ENCODE measurements around the gene MAP2K6.

The MAP2K6 gene

DNA sequence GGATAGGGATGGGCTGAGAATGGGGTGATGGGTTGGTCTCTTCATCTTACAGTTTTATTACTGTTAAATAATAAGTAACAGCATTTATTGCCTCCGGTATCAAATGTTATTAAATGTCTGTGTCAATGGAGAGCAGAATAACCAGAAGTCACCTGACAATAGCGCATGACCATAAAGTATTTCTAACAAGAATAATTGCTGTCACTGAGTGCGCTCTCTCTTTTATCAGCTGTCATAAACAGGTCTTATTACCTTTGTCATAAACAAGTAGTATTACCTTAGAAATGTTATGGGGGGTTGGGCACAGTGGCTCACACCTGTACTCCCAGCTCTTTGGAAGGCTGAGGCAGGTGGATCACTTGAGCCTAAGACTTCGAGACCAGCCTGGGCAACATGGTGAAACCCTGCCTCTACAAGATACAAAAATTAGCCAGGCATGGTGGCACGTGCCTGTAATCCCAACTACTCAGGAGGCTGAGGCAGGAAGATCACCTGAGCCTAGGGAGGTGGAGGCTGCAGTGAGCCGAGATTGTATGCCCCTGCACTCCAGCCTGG lies 120.6 kb downstream of the MAP2K6 start:
- no peak for DNase-seq (ENCODE audit: low spot score)

DNA sequence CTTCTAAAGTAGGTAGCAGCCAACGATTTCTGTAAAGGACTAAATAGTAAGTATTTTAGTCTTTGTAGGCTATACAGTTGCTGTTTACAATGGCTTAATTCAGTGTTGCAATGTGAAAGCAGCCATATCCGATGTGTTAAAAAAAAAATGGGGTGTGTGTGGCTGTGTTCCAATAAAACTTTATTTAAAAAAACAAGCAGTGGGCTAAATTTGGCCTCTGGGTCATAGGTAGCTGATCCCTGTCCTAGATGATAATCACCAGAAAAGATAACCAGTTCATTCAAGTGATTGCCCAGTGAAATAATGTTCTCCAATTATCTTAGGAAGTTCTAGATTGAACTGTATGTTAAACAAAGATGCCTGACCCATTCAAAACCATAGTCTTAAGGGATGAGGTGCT lies 124.3 kb downstream of the MAP2K6 start:
- DNase-seq (ENCODE audit: low spot score), result no peak

DNA sequence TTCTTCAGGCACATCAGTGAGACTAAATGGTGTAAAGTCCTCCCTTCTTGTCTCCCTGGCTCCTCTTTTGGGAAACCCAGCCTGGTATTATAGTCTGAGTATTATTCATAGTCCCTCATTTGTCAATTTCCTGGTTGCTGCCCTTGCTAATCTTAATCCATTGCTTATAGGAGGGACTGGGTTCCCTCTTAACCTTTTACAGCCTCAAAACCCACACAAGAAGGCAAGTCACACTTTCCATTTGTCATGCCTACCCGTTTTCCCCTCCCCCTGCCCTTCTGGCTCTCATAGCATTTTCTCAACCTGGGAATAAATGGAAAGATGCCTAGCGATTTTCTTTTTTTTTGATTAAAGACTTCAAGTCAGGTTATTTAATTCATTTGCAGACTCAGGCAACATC lies 124.8 kb downstream of the MAP2K6 start:
- DNase-seq (ENCODE audit: low spot score), result no peak

DNA sequence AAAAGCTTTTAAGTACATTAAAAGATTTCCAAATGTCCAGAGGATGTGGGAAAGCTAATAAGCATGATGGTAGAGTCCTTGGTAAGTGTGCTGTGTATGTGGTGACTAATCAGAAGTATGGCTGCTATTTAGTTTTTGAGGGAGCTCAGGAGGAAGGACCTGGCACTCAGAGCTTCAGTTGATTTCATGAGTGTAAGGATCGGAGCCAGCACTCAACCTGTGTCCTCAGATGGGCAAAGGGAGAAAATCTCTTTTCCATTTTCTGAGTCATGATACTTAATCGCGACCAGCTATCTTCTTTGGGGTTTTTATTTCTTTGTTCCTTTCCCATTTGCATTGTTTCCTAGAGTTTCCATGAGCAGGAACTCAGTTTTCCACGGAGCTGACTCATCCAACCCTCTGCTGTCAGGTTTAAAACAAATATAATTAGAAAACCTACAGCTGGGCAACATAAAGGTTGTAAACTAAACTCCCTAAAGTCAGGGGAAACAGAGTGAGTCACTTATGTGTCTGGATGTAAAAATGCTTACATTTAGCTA lies 125.4 kb downstream of the MAP2K6 start:
- DNase-seq (ENCODE audit: low spot score), result no peak

DNA sequence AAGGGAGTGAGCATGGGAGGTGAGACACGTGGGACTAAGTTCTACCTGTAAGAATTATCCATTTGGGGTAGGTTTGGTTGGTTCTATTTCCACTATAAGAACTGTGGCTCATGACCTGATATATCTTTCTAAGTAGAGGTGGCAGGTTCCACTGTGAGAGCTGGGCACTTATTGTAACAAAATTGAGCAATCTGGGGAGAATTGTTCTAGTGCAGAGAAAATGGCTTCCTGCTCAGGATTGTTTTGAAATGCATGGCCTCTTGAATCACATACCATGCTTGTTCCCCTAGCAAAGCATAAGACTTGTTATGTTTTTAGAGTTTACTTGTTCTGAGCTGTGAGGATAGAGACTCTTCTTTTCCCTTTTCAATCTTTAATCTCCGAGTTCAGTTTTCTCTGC lies 125.9 kb downstream of the MAP2K6 start:
- no peak for DNase-seq (ENCODE audit: low spot score)

DNA sequence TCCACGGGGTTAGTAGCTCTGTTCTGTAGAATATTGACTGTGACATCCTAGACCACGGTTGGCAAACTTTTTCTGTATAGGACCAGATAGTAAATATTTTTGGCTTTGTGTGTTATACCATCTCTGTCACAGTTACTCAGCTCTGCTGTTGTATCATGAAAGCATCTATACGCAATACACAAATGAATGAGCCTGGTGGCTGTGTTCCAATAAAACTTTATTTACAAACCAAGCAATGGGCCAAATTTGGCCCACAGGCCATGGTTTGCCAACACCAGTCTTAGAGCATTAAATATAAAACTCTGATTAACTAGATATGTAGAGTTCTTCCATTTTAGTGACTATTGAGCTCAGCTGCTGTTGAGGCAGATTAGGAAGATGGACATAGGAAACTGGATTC lies 132.7 kb downstream of the MAP2K6 start:
- DNase-seq (ENCODE audit: low spot score), result no peak

DNA sequence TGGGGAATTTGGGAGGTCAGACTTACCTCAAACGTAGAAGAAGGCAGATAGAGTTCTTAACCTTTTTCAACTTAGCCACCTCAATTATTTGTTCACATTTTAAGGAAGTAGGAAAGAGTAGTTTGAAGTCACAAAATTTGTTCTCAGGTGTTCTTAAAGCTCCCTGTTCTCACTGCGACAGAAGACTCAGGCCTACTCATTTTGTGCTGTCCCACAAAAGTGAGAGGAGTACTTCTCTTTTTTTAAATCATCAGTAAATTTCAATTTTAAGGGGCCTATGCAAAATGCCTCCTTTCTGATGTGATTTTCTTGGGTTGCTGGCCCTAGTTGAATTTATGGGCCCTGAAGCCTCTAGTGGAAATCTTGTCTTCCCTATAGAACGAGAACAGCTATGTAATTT lies 133.4 kb downstream of the MAP2K6 start:
- no peak for DNase-seq (ENCODE audit: low spot score)

DNA sequence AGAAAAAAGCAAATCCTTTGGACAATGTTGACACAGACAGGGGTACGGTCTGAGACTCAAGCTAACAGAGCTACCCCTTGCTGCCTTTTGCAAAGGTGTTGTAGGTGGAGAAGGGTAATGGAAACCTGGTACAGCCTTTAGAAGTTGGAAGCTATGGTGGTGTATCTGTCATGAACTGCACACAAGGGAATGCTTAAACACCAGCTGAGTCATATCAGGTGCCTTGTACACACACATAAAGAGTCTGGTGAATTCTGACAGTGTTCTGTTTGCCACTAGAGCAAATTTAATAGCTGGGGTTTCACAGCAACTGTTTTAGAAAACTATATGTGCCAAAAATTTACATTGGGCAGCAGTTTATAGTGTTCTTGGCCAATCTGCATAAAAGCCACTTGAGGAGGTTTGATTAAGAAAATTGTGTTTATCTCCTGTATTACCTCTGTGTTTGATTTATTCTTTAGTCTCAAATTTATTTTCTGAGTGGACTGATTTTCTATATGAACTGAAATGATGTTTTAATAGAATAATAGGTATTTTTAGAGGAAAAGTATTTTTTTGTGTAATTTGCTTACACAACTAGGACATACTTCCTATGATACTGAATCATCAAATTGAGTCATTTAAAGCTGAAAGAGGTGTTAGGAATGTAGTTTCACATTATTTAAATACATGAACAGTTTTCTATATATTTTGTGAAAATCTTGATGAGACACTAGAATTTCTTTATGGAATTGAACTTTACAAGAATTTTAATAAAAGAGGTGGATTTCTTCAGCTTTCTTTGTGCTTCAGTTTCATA lies 136.9 kb downstream of the MAP2K6 start:
- no peak for DNase-seq (ENCODE audit: low spot score)

DNA sequence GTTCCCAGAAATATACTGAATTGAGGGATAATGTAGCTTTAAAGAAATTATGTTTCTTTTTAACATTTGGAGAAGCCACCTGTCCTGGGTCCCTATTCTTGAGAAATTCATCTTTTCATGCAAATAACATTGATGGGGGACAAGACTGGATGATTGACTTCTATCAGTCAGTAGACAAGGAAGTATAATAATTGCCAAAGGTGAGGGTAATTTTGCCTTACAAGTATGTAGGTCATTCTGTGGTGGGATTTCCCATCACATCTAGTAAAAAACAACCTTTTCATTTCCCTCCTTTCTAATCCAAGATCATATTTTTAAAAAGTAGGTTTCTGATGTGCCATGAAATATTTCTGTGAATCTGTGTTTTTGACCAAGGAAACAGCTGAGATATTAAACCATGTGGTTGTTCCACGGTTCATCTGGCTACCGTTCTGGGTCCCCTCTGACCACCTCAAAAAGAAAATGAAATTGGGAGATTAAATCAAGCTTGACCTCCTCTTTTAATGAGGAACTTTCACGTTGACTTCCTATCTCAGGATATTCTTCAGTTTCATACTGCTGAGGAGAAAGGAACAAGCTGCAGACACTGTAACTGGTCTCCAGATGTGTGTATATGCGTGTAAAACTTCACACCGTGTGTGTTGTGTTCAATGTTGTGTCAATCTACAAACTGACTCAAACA lies 138.6 kb downstream of the MAP2K6 start:
- no peak for DNase-seq (ENCODE audit: low spot score)

DNA sequence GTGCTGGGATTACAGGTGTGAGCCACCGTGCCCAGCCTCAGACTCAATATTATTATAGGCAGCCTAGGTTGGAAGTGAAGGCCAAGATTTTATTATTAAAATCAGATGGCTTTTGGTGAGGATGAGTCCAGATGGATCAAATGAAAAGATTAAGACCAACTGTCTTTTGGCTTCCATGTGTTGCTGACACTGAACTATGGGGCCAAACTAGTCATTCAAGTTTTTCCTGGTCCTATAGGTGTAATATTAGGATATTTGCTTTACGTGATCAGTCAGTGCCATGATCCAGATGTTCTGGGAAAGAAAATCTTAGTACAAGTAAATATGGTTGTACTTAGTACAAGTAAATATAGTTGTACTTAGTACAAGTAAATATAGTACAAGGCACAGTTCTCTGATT lies 140.6 kb downstream of the MAP2K6 start:
- no peak for DNase-seq (ENCODE audit: low spot score)

DNA sequence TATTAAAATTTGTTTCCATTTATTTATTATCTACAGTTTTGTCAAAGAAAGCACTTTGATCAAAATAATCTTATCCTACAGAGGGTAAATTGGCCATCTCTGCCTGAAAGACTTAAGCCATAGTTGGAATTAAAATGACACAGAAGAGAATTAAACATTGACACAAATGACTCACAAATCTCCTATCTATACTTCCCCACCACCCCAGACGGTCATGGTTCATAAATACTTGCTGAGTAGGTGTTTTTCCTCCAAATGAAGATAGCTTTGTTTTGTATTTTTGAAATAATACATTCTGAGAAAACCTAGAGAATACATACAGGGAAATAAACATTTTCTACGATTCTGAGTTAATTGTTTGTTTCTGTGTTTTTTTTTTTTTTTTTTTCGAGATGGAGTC lies 142.8 kb downstream of the MAP2K6 start:
- DNase-seq (ENCODE audit: low spot score), result no peak

DNA sequence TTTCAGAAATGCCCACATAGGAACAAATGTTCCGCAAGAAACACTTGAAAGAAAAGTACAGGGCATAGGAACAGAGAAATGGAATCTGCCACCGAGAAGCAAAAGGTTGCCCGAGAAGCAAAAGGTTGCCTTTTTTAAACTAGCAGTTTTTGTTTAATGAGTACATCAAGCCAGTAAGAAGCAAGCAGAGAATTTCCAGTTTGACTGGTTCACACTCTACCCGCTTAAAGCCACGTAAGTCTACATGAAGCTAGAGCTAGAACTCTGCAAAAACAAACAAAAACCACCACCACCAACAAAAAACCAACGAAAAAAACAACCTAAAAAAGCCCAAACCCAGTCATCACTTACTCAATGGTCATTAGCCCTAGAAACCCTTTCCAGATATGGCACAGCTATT lies 144.3 kb downstream of the MAP2K6 start:
- DNase-seq (ENCODE audit: low spot score), result no peak

DNA sequence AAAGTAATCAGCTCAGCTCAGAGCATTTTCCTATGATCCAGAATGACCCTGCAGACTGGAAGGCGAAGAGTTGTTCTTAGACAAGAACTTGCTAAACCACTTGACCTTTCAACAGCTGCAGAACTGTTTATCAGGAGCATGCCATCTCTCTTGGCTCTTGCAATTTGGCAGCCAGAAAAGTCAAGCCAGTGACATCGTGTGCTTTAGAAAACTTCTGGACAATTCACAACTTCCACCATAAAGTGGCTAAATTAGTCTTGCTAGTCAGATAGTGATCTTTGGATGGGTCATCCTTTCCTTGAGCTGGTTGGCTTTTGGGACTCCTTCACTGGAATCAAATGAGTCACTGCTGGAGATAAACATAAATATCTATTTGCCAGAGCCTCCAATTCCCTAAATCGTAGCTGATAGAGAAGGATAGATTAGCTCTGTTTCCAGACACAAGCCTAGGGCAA lies 146.5 kb downstream of the MAP2K6 start:
- DNase-seq (ENCODE audit: low spot score), result no peak

DNA sequence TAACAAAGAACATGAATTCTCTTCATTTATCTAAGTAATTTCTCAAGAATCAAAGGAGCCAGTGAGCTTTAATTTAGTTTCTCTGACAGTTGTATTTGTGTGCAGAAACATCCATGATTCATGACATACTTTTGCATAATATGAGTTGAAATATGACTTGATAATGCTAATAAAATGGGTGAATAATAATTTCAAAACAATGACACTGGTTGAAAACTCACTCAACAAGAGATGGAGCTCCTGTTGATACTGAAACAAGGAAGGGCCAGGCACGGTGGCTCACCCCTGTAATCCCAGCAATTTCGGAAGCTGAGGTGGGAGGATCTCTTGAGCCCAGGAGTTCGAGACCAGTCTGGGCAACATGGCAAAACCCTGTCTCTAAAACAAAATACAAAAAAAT lies 147.0 kb downstream of the MAP2K6 start:
- no peak for DNase-seq (ENCODE audit: low spot score)

DNA sequence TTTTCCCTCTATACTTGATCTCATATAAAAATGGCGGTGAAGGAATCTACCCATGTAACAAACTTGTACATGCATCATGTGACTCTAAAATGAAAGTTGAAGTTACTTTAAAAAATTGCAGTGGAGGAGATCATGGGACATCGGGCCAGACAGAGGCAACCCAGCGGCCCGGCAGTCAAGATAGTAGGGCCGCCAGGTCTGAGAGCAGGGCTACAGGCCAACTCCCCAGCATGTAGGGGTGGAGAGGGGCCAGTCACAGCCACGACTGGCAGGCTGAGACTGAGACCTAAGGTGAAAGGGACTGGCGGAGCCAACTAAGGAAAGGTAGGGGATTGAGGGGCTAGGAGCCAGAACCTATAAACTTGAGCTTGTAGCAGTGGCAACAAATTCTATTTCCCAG lies 150.9 kb downstream of the MAP2K6 start:
- no peak for DNase-seq (ENCODE audit: low spot score)

DNA sequence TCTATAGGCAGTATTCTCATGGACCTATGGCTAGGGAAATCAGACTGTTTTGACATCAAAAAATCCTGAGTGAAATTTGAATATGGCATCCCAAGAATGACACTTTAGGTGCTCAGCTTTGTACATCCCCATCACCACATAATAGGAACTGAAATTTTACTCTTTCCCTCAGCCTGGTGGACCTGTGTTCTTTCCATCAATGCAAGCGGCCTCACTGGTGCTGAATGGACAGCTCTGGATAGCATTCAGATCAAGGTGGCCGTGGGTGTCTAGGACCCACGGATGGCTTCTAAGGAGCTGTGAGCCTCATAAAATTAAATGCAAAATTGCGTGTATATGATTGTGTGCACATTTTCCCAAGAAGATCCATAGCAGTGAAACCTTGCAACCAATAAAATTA lies 152.6 kb downstream of the MAP2K6 start:
- DNase-seq (ENCODE audit: low spot score), result no peak

DNA sequence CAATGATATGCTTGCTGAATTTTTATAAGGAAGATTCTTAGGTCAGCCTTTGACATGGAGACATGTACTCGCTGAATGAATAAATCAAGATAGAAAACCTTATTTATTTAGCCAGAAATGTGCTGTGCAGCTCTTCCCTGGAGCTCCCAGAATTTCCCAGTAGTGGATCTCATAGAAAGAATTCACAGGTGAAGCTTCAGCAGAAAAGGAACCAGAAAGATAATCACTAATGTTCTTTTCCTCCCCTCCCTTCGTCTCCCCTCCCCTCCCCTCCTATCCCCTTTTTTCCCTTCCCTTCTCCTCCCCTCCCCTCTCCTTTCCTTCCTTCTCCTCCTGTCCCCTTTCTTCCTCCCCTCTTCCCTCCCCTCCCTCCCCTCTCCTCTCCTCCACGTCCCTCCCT lies 158.2 kb downstream of the MAP2K6 start:
- no peak for DNase-seq (ENCODE audit: low spot score)

DNA sequence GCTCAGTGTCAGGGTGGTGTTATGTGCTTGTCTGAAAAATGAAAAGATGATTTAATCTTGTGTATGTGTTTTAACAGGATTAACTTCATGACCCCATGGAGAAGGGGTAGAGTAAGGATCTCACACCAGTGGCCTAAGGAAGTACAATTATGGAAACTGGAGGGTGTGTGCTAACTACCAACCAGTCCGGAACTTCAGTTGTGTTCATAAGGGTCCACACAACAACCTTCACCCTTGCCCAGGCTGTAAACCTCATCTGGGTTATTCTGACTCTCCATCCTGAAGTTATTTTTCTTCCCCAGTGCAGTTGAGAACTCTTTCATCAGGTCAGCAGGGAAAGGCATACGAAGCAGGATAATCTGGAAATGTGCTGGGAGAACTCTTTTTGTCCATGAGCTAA lies 158.9 kb downstream of the MAP2K6 start:
- DNase-seq (ENCODE audit: low spot score), result no peak

DNA sequence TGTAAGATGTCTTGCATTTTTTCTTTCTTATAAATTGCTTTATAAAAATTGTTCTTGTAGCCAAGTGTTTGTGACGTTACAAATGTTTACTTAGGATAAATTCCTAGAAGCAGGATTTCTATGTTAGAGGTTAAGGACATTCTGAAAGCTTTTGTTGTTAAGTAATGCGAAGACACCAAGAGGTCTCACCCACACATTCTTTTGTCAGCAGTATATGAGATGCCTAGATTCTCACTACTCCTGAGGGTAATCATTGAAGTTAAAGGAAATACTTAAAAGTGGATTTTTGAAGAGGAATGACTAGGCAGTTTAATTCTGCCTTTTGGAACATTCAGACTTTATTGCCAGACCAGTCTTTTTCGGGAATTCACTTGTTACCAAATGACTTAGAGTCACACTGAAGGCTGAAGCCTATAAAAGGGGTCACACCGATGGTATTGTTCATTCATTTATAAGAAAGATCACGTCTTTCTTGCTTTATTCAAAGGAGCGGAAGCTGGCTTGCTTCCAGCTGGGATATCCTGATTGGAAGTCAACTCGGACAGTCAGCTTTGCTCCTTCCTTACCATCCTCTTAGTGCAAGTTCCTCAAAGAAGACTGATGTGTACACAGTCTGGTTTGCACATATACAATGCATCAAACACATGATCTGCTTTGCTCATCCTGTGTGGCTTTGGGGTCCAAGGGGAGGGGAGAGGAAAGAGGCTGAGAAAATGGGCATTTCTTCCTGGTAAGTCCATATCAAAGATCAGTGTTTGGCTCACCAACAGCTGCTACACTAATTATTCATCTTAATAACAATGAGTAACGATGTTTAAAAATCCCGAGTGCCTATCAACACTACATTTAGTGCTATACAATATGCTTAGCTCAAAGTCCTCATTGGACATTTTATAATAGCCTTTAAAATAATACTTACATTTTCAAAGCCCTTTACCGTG lies 160.0 kb downstream of the MAP2K6 start:
- no peak for DNase-seq (ENCODE audit: low spot score)

DNA sequence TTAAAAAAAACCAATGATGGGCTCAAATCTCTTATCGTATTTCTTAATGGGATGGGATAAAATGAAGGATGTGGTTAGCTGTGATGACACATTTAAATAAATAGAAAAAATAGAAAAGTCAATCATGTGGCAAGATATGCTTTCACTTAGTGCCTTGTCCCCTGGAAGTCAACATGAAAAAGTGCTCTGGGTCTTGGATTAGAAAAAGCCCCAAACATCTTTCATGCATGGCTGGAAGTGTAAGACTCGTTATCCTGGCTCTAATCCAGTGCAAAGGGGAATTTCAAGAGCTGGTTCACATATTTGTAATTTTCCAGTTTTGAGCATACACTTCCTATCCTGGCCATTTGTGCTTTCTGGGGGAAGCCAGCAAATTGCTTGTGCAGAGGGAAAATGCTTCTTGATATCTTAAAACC lies 160.9 kb downstream of the MAP2K6 start:
- no peak for DNase-seq (ENCODE audit: low spot score)

DNA sequence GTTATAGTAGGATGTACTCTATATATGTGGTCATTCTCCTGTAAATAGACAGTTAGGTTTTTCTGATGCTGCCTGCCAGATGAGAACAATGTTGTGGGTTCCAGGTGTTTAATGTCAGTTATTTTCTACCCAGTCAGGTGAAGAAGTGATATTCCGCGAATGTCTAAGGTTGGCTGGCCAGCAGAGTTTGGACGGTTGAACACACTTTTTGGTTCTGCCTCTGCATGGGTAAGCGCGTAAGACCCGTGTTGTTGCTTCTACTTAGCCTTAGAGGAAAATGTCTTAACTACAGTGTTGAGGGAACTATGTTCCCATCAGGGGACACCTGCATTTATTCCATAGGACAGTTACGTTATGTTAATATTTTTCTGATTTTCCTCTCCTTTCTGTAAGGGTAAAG lies 162.6 kb downstream of the MAP2K6 start:
- no peak for DNase-seq (ENCODE audit: low spot score)

DNA sequence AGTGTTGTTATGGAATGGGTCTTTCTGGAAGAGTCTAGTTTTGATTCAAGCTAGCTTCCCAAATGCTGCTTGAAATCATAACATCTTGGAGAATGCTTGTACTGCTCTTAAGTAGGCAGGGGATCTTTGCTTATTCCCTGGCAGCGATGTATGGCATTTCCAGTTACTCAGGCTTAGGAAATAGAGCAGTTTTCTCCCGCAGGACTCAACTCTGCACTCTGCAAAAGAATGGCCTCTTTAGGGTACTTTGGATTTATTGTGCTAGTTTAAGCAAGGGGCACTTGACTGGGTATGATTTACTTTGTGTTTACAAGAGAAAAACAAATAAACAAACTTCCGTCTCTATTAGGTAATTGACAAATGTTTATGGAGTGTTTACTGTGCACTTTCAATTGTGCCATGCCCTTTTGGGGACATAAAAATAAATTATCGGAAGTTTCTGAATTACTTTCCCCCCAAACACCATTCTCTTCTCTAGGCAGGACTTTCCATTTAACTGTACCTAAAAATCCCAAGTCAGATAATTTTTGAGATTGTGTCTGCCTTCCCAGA lies 164.0 kb downstream of the MAP2K6 start:
- DNase-seq (ENCODE audit: low spot score), result no peak

Data from CD4-positive, alpha-beta T cell treated with Interleukin-2 at 100 ng/mL for 4 hours (primary cell).